Dendritic cell treated with granulocyte-macrophage colony-stimulating factor and Interleukin-4, amounts not matched to agents 40 ng/mL and 50 ng/mL, for 4 days (primary cell): ENCODE results near the gene ITPKB.

Experiments used
- H3K27ac Mint-ChIP-seq: one replicate; pipeline ENCODE4 v1.8.0; 2022; ENCODE audit warnings: mild to moderate bottlenecking, mixed read lengths
- H3K27me3 Mint-ChIP-seq: one replicate; pipeline ENCODE4 v1.8.0; 2022; ENCODE audit warnings: mild to moderate bottlenecking, mixed read lengths
- H3K36me3 Mint-ChIP-seq: one replicate; pipeline ENCODE4 v1.8.0; 2022; ENCODE audit warnings: low read depth, mixed read lengths
- H3K4me1 Mint-ChIP-seq: one replicate; pipeline ENCODE4 v1.8.0; 2022; ENCODE audit warnings: low read depth, mixed read lengths
- H3K4me3 Mint-ChIP-seq: one replicate; pipeline ENCODE4 v1.8.0; 2022; ENCODE audit warnings: mild to moderate bottlenecking, moderate library complexity, mixed read lengths
- H3K9me3 Mint-ChIP-seq: one replicate; pipeline ENCODE4 v1.8.0; 2022; ENCODE audit warnings: mixed read lengths
- intact Hi-C: fragments of 100-400 bp; cut with micrococcal nuclease; formaldehyde crosslinking; loops from one replicate; pipeline ENCODE4 v1.15.0; 2022

ITPKB gene

DNA sequence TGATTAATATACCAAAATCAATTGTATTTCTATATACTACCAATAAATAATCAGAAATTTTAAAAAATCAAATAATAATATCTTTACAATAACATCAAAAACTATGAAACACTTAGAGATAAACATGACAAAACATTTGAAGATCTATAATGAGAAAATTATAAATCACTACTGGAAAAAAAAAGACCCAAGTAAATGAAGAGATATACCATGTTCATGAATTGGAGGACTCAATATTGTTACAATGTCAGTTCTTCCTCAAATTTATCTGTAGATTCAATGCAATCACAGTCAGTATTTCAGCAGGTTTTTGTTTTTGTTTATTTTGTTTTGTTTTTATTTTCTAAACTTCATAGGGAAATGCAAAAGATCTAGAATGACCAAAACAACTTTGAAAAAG, 4.2 kb upstream of the ITPKB start:
- no peaks in the 10 kb centered on the region for H3K9me3 Mint-ChIP-seq
- H3K36me3 Mint-ChIP-seq, result peaks cover 10% of the 10 kb centered on the region
- no peak overlapping the region for H3K4me3 Mint-ChIP-seq
- peaks cover 4% of the 10 kb centered on the region for H3K4me1 Mint-ChIP-seq
- intact Hi-C loops, result no loop called here
- no peaks in the 10 kb centered on the region for H3K27me3 Mint-ChIP-seq
- no peak overlapping the region for H3K27ac Mint-ChIP-seq

GRCh38 chr1:226741009-226741408, 1.9 kb upstream of the ITPKB start:
- H3K4me1 Mint-ChIP-seq, result peaks cover 10% of the 10 kb centered on the region
- no peaks in the 10 kb centered on the region for H3K9me3 Mint-ChIP-seq
- H3K27ac Mint-ChIP-seq, result no peak overlapping the region
- intact Hi-C loops, result no loop called here
- H3K36me3 Mint-ChIP-seq, result peaks cover 28% of the 10 kb centered on the region
- no peaks in the 10 kb centered on the region for H3K27me3 Mint-ChIP-seq
- no peak overlapping the region for H3K4me3 Mint-ChIP-seq

DNA sequence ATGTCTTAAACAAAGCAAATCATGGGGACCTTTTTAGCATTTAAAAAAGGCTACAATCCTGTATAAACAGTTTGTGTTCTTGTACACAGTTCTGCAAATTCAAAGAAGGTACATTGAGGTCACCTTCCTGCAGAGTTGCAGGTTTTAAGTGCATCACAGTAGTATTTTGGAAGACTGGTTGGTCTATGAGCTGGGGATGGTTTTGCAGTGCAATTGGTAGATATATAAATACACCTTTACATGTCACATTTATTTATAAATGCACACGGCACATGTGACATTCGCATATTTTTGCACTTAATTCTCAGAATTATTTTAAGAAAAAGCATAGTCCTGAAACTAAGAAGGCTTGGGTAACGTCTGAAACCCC, 599 bp upstream of the ITPKB start:
- Mint-ChIP-seq H3K36me3 (peaks cover 39% of the 10 kb centered on the region), H3K4me1 (peaks cover 19% of the 10 kb centered on the region), H3K9me3 (no peaks in the 10 kb centered on the region), H3K27ac (peak overlapping the region; percentile 92), H3K27me3 (no peaks in the 10 kb centered on the region), H3K4me3 (no peak overlapping the region)
- intact Hi-C loops, result loop anchor here (2.0 to 10.0 kb wide), 3 partner anchors 37 to 87 kb away; no protein-coding TSS in a partner anchor

- H3K9me3 Mint-ChIP-seq, result no peaks in the 10 kb centered on the region
- peak overlapping the region; percentile 92 for H3K27ac Mint-ChIP-seq
- intact Hi-C loops, result loop anchor here (2.0 to 10.0 kb wide), 3 partner anchors 36 to 88 kb away; no protein-coding TSS in a partner anchor
- H3K4me3 Mint-ChIP-seq, result peak overlapping the region; percentile 91
- peaks cover 49% of the 10 kb centered on the region for H3K36me3 Mint-ChIP-seq
- peaks cover 30% of the 10 kb centered on the region for H3K4me1 Mint-ChIP-seq
- no peaks in the 10 kb centered on the region for H3K27me3 Mint-ChIP-seq
These were observed 574 bp downstream of the ITPKB start for GRCh38 chr1:226738421-226738994.

GRCh38 chr1:226737819-226738420, 1.2 kb downstream of the ITPKB start:
- H3K27me3 Mint-ChIP-seq, result no peaks in the 10 kb centered on the region
- H3K9me3 Mint-ChIP-seq, result no peaks in the 10 kb centered on the region
- intact Hi-C loops, result loop anchor here (2.0 to 10.0 kb wide), 3 partner anchors 36 to 89 kb away; no protein-coding TSS in a partner anchor
- H3K4me1 Mint-ChIP-seq, result peaks cover 36% of the 10 kb centered on the region
- H3K4me3 Mint-ChIP-seq, result peak overlapping the region; percentile 91
- peak overlapping the region; percentile 92 for H3K27ac Mint-ChIP-seq
- H3K36me3 Mint-ChIP-seq, result peaks cover 55% of the 10 kb centered on the region

DNA sequence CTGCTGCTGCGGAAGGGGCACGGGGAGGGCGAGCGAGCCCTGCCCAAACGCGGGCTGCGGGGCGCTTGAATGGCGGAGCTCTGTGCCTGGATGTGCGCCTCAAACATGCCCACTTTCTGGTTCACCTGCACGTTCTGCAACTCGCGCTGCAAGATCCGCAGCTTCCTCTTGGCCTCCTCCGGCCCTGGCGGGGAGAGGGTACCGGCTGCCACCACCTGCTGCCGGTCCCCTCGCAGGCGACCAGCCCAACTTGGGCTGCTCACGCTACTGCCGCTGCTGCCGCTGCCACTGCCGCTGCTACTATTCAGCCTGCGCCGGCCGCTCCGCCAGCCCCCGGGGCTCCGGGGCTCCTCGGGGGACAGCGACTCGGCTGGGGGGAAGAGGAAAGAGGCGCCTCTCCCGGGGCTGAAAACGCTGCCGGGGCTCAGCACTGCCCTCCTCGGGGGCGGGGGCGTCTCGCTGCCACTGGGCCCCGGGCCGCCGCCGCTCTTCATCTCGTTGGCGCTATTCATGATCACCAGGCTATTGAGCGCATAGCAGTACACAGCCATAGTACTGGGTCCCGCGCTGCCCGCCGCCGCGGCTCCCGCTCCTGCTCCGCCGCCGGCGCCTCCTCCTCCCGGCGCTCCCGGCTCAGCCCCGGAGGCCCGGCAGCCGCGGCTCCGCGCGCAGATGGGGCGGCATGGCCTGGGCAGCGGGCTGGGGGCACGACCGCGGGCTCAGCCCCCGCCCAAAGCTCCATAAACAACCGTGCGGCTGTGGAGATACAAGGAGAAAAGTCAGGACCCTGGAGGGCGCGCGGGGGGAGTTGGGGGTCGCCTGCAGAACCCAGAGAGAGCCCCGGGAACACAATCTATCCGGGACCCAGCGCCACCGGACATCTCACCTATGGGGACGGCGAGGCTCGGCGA, 1.9 kb downstream of the ITPKB start:
- no peaks in the 10 kb centered on the region for H3K27me3 Mint-ChIP-seq
- H3K4me3 Mint-ChIP-seq, result peak overlapping the region; percentile 91
- intact Hi-C loops, result loop anchor here (5.0 to 10.0 kb wide), 2 partner anchors 35 to 62 kb away; no protein-coding TSS in a partner anchor
- peaks cover 40% of the 10 kb centered on the region for H3K4me1 Mint-ChIP-seq
- no peaks in the 10 kb centered on the region for H3K9me3 Mint-ChIP-seq
- H3K36me3 Mint-ChIP-seq, result peaks cover 59% of the 10 kb centered on the region
- H3K27ac Mint-ChIP-seq, result peak overlapping the region; percentile 92

DNA sequence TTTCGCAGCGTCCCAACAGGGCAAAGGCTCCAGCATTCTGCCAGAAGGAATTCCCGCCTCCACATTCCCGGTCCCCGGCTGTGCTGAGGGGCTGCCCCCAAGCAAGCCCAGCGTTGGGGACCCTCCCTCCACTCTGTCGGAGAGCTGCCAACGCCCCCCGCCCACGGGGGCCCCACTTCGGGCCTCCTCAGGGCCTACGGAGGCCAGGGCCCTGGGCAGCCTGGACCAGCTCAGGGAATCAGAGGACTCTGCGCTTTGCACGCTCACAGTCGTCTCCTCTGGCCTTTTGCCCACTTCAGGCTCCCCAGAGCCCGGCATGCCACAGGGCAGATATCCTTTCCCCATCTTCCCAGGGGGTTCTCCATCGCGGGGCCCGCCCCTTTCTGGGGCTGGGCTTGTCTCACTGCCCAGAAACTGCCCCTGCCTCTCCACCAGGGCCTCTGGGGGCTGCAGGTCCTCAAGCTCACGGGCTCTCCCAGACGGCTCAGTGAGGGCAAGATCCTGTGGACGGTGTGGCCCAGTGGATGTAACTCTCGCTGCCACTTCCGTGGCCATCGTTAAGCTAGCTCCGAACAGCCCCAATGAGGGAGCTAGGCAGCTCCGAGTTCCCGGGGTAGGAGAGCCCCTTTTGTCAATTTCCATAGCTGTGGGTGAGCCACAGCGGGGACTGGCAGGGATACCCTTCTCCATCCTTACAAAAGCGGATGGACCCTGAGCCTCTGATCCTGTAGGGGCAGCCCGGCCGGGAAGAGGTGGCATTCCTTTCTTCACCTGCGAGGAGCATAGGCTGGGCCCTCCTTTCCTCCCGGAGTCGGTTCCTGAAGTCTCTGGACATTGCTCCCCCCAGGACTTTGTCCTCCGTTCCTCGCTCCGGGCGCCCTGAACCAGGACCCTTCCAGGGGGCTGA, 2.8 kb downstream of the ITPKB start:
- intact Hi-C loops, result loop anchor here (5.0 to 10.0 kb wide), 2 partner anchors 34 to 61 kb away; no protein-coding TSS in a partner anchor
- no peaks in the 10 kb centered on the region for H3K27me3 Mint-ChIP-seq
- H3K4me3 Mint-ChIP-seq, result peak overlapping the region; percentile 91
- H3K27ac Mint-ChIP-seq, result no peak overlapping the region
- H3K9me3 Mint-ChIP-seq, result no peaks in the 10 kb centered on the region
- H3K4me1 Mint-ChIP-seq, result peaks cover 47% of the 10 kb centered on the region
- peaks cover 68% of the 10 kb centered on the region for H3K36me3 Mint-ChIP-seq

GRCh38 chr1:226735576-226735975, 3.5 kb downstream of the ITPKB start:
- H3K27me3 Mint-ChIP-seq, result no peaks in the 10 kb centered on the region

GRCh38 chr1:226734611-226735153, 4.4 kb downstream of the ITPKB start:
- intact Hi-C loops, result loop anchor here (5.0 to 10.0 kb wide), 2 partner anchors 32 to 60 kb away; no protein-coding TSS in a partner anchor
- no peaks in the 10 kb centered on the region for H3K27me3 Mint-ChIP-seq
- peaks cover 84% of the 10 kb centered on the region for H3K36me3 Mint-ChIP-seq

More at GRCh38 chr1:226735576-226735975, 3.5 kb downstream of the ITPKB start:
- peak overlapping the region; percentile 23 for H3K4me3 Mint-ChIP-seq
- H3K36me3 Mint-ChIP-seq, result peaks cover 75% of the 10 kb centered on the region
- H3K9me3 Mint-ChIP-seq, result no peaks in the 10 kb centered on the region
- peaks cover 54% of the 10 kb centered on the region for H3K4me1 Mint-ChIP-seq
- H3K27ac Mint-ChIP-seq, result no peak overlapping the region
- intact Hi-C loops, result loop anchor here (5.0 to 10.0 kb wide), 2 partner anchors 33 to 61 kb away; no protein-coding TSS in a partner anchor

GRCh38 chr1:226733876-226734275, 5.2 kb downstream of the ITPKB start:
- no peaks in the 10 kb centered on the region for H3K27me3 Mint-ChIP-seq
- no peak overlapping the region for H3K4me3 Mint-ChIP-seq
- H3K4me1 Mint-ChIP-seq, result peaks cover 68% of the 10 kb centered on the region
- no peaks in the 10 kb centered on the region for H3K9me3 Mint-ChIP-seq
- intact Hi-C loops, result loop anchor here (10.0 kb wide), 1 partner anchor 59 kb away; no protein-coding TSS in a partner anchor
- H3K36me3 Mint-ChIP-seq, result peaks cover 82% of the 10 kb centered on the region
- H3K27ac Mint-ChIP-seq, result no peak overlapping the region

More at GRCh38 chr1:226734611-226735153, 4.4 kb downstream of the ITPKB start:
- Mint-ChIP-seq H3K9me3 (no peaks in the 10 kb centered on the region), H3K27ac (no peak overlapping the region), H3K4me1 (peaks cover 63% of the 10 kb centered on the region), H3K4me3 (no peak overlapping the region)

DNA sequence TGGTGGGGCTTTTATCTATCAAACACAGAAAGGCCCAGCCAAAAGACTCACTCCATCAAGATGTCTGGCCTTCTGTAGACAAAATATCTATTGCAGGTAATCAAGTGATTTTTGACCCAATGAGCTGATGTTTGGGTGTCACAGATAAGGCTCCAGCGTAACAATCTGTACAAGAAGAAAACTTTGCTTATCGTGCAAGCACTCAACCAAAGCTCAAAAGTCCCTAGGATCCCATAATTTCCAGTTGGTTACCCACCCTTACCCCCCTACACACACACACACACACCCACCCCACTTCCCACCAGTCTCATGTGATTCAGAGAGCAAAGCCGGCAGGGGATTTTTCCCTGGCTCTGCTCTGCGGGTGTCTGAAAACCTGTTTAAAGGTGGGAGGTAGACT, 5.8 kb downstream of the ITPKB start:
- Mint-ChIP-seq H3K27ac (no peak overlapping the region), H3K4me1 (peaks cover 73% of the 10 kb centered on the region), H3K9me3 (no peaks in the 10 kb centered on the region), H3K4me3 (no peak overlapping the region), H3K27me3 (no peaks in the 10 kb centered on the region), H3K36me3 (peaks cover 82% of the 10 kb centered on the region)
- intact Hi-C loops, result loop anchor here (10.0 kb wide), 1 partner anchor 59 kb away; no protein-coding TSS in a partner anchor

GRCh38 chr1:226732856-226733291, 6.2 kb downstream of the ITPKB start:
- intact Hi-C loops, result loop anchor here (10.0 kb wide), 1 partner anchor 58 kb away; no protein-coding TSS in a partner anchor
- Mint-ChIP-seq H3K27me3 (no peaks in the 10 kb centered on the region), H3K27ac (peak overlapping the region; percentile 1), H3K36me3 (peaks cover 79% of the 10 kb centered on the region), H3K9me3 (no peaks in the 10 kb centered on the region), H3K4me1 (peaks cover 78% of the 10 kb centered on the region), H3K4me3 (no peak overlapping the region)
